GM23338 (cell line): ENCODE measurements around the gene DYRK1A. TPM values are rescaled to one million over a fixed set of nuclear protein-coding genes. Genes with fewer than 3 reads are reported as not detected.

ENCODE experiments used
- ATAC-seq: fragments of 200-7000 bp; cut with Tn5 transposase; 3 replicates; pipeline ENCODE4 v1.9.1; 2020
- DNase-seq: peaks from one replicate; pipeline ENCODE4 v3.0.0-alpha.2; 2015; ENCODE audit warnings: low spot score
- H2AFZ ChIP-seq: fragments of 200-600 bp; sonication (generic); 2 replicates; pipeline ENCODE4 v1.8.0; 2016; ENCODE audit warnings: antibody characterized with exemption, mild to moderate bottlenecking, moderate library complexity
- H3F3A ChIP-seq: fragments of 200-600 bp; sonication (generic); replicated peaks from 2 replicates; pipeline ENCODE4 v1.8.0; 2017; ENCODE audit warnings: antibody characterized with exemption, mixed run types, low read depth
- H3K27ac ChIP-seq: fragments of 200-600 bp; sonication (generic); 2 replicates; pipeline ENCODE4 v1.6.1; 2016; ENCODE audit warnings: low read depth
- H3K27me3 ChIP-seq: fragments of 200-600 bp; sonication (generic); 2 replicates; pipeline ENCODE4 v1.8.0; 2016; ENCODE audit warnings: mild to moderate bottlenecking, mixed run types, moderate library complexity; ENCODE audit not compliant: insufficient read depth
- H3K36me3 ChIP-seq: fragments of 200-600 bp; sonication (generic); 2 replicates; pipeline ENCODE4 v1.8.0; 2016; ENCODE audit warnings: mild to moderate bottlenecking; ENCODE audit not compliant: insufficient read depth
- H3K4me1 ChIP-seq: fragments of 200-600 bp; sonication (generic); 2 replicates; pipeline ENCODE4 v1.8.0; 2016; ENCODE audit warnings: mild to moderate bottlenecking, moderate library complexity; ENCODE audit not compliant: insufficient read depth
- H3K4me2 ChIP-seq: fragments of 200-600 bp; sonication (generic); 2 replicates; pipeline ENCODE4 v1.7.1; 2017; ENCODE audit warnings: mixed run types
- H3K4me3 ChIP-seq: fragments of 200-600 bp; sonication (generic); 2 replicates; pipeline ENCODE4 v1.6.1; 2016; ENCODE audit warnings: mixed run types
- H3K79me2 ChIP-seq: fragments of 200-600 bp; sonication (generic); replicated peaks from 2 replicates; pipeline ENCODE4 v1.8.0; 2017; ENCODE audit warnings: mild to moderate bottlenecking; ENCODE audit not compliant: insufficient read depth
- H3K9me2 ChIP-seq: fragments of 200-600 bp; sonication (generic); 2 replicates; pipeline ENCODE4 v1.8.0; 2017; ENCODE audit not compliant: insufficient read depth
- H4K20me1 ChIP-seq: fragments of 200-600 bp; sonication (generic); replicated peaks from 2 replicates; pipeline ENCODE4 v1.8.0; 2017; ENCODE audit warnings: mild to moderate bottlenecking; ENCODE audit not compliant: insufficient read depth
- H3K27ac Mint-ChIP-seq: 2 replicates; pipeline ENCODE4 v1.8.0; 2020; ENCODE audit warnings: inconsistent platforms, mild to moderate bottlenecking, moderate library complexity, mixed read lengths
- H3K27me3 Mint-ChIP-seq: 3 replicates; pipeline ENCODE4 v1.8.0; 2022; ENCODE audit warnings: low read depth, mild to moderate bottlenecking, moderate library complexity, mixed read lengths, inconsistent platforms; ENCODE audit not compliant: insufficient read depth, poor library complexity
- H3K36me3 Mint-ChIP-seq: 3 replicates; pipeline ENCODE4 v1.8.0; 2021; ENCODE audit warnings: low read depth, mild to moderate bottlenecking, inconsistent platforms, moderate library complexity, mixed read lengths
- H3K4me1 Mint-ChIP-seq: 3 replicates; pipeline ENCODE4 v1.8.0; 2020; ENCODE audit warnings: mild to moderate bottlenecking, inconsistent platforms, mixed read lengths
- H3K4me3 Mint-ChIP-seq: 3 replicates; pipeline ENCODE4 v1.8.0; 2021; ENCODE audit warnings: moderate library complexity, mild to moderate bottlenecking, inconsistent platforms, mixed read lengths
- H3K9me3 Mint-ChIP-seq: 3 replicates; pipeline ENCODE4 v1.8.0; 2020; ENCODE audit warnings: moderate library complexity, mild to moderate bottlenecking, inconsistent platforms, mixed read lengths
- CREB1 ChIP-seq: fragments of 250-450 bp; sonication (Bioruptor Pico); IDR thresholded peaks from 2 replicates; pipeline ENCODE4 v1.5.0; 2020; ENCODE audit warnings: low read depth, mild to moderate bottlenecking, moderate library complexity
- ETS1 ChIP-seq: IDR thresholded peaks from 2 replicates; pipeline ENCODE4 v1.6.1; 2016; ENCODE audit warnings: antibody characterized with exemption
- EZH2 ChIP-seq: fragments of 200-600 bp; sonication (generic); IDR thresholded peaks from one replicate; pipeline ENCODE4 v1.8.0; 2017; ENCODE audit warnings: antibody characterized with exemption, mild to moderate bottlenecking, low read depth; ENCODE audit not compliant: unreplicated experiment
- JUNB ChIP-seq: IDR thresholded peaks from one replicate; pipeline ENCODE4 v1.6.1; 2016; ENCODE audit warnings: antibody characterized with exemption; ENCODE audit not compliant: unreplicated experiment
- POLR2AphosphoS5 ChIP-seq: IDR thresholded peaks from 2 replicates; pipeline ENCODE4 v1.6.1; 2016; ENCODE audit warnings: antibody characterized with exemption, low read depth
- REST ChIP-seq: IDR thresholded peaks from one replicate; pipeline ENCODE4 v1.6.1; 2018; ENCODE audit warnings: antibody characterized with exemption; ENCODE audit not compliant: unreplicated experiment
- STAT1 ChIP-seq: IDR thresholded peaks from one replicate; pipeline ENCODE4 v1.6.1; 2016; ENCODE audit warnings: antibody characterized with exemption; ENCODE audit not compliant: unreplicated experiment
- polyA plus RNA-seq: library from polyadenylated mRNA; unstranded; fragments of >200 nt; fragmentation: Nextera tagmentation; extraction: Ambion mirVana; gene quantifications from 2 replicates; pipeline ENCODE4 v1.2.1, GENCODE V29; 2016
- total RNA-seq: library from RNA; depleted of rRNA; stranded (reverse); fragments of >200 nt; shearing (Covaris generic); gene quantifications from 2 replicates; pipeline ENCODE4 v1.2.3, GENCODE V29; 2014
- TF ChIP-seq, protein P1 (sequence below), 2 experiments: fragments of 200-600 bp in 1 of 2; sonication (generic) in 1 of 2; conservative IDR thresholded peaks; 2 replicates each; pipeline versions ENCODE4 v1.5.1 to v1.6.1; 2016 to 2017; ENCODE audit warnings: antibody characterized with exemption in 2 of 2, low read depth in 2 of 2, mild to moderate bottlenecking in 2 of 2, moderate library complexity in 1 of 2

The DYRK1A gene
- total and polyA plus RNA-seq, 2 experiments from 2014 or later, result 10.3 to 84.7 TPM

DNA sequence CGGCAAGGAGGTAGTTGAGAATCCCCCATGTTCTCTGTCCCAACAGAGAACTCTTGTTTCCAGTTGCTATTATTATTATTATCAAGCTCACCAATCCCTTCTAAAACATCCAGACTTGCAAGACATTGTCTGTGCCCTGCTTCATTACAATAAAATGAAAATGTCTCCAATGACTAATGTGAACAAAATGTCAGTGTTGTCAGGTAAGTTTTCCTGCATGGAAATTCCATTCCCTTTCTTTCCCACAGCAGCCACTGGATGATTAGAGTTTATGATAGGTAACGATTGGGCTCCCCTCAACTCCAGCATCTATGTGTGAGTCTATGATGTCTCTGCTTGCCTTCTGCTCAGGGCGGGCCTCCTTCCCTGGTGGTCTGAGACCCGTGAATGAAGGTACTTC lies 8.9 kb upstream of the DYRK1A start (continued):
- TF ChIP-seq REST (no peak), JUNB (no peak), ETS1 (no peak), CREB1 (CRISPR knock-in tag) (no peak), POLR2AphosphoS5 (no peak)
- TF ChIP-seq, protein P1, sequence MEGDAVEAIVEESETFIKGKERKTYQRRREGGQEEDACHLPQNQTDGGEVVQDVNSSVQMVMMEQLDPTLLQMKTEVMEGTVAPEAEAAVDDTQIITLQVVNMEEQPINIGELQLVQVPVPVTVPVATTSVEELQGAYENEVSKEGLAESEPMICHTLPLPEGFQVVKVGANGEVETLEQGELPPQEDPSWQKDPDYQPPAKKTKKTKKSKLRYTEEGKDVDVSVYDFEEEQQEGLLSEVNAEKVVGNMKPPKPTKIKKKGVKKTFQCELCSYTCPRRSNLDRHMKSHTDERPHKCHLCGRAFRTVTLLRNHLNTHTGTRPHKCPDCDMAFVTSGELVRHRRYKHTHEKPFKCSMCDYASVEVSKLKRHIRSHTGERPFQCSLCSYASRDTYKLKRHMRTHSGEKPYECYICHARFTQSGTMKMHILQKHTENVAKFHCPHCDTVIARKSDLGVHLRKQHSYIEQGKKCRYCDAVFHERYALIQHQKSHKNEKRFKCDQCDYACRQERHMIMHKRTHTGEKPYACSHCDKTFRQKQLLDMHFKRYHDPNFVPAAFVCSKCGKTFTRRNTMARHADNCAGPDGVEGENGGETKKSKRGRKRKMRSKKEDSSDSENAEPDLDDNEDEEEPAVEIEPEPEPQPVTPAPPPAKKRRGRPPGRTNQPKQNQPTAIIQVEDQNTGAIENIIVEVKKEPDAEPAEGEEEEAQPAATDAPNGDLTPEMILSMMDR (conservative IDR thresholded peaks at IDR 0.05; ENCODE audit: low read depth in 2 of 2), result no peak

DNA sequence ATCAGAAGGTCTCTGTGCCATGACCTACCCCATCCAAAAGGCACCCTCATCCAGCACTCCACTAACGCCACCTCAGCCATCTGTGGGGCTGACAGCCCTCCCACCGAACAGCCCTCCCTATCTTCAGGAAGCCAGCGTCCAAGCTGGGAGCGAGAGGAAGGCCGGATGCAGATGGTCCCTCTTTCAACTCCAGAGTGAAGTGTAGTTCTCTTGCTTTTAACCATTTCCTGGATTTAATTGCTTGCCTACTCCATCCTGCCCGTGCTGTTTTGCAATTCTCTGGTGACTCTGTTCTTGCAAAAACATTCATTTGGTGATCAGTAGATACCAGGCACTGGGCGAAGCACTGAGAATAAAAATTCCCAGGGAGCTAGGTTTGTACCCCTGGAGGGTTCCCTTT lies 8.2 kb upstream of the DYRK1A start:
- no peaks in the 10 kb centered on the region for H3K9me3 Mint-ChIP-seq
- H3K36me3 Mint-ChIP-seq, result no peaks in the 10 kb centered on the region
- Histone ChIP-seq H3K27me3 (no peaks in the 10 kb centered on the region), H3K9me2 (peaks cover 6% of the 10 kb centered on the region; the same call in 1 of the 2 replicates), H3F3A (no peaks in the 10 kb centered on the region), H3K4me2 (no peak overlapping the region), H4K20me1 (no peaks in the 10 kb centered on the region), H3K4me1 (no peaks in the 10 kb centered on the region), H2AFZ (peak overlapping the region; percentile 61), H3K4me3 (no peak overlapping the region), H3K79me2 (no peaks in the 10 kb centered on the region), H3K36me3 (no peaks in the 10 kb centered on the region), H3K27ac (no peak overlapping the region)
- H3K4me1 Mint-ChIP-seq, result peaks cover 15% of the 10 kb centered on the region; the same call in 2 of the 3 replicates
- ATAC-seq (no peak), DNase-seq (no peak)
- H3K27me3 Mint-ChIP-seq, result no peaks in the 10 kb centered on the region
- no peak overlapping the region for H3K4me3 Mint-ChIP-seq
- H3K27ac Mint-ChIP-seq, result no peak overlapping the region
- TF ChIP-seq STAT1 (no peak), EZH2 (no peak), REST (no peak), POLR2AphosphoS5 (no peak), ETS1 (no peak)
